ENCODE data around the gene GPAT2. TPM values are rescaled to one million over a fixed set of nuclear protein-coding genes. Genes with fewer than 3 reads are reported as not detected.
A peak's percentile ranks its signal among the peaks of the same experiment; 100 is the strongest.
"Not testable (repeated sequence)": the region's sequence is repeated elsewhere in the genome, so short reads cannot be mapped to it uniquely, and the experiment has no call there.

GPAT2 gene
- total RNA-seq, 1 experiment from 2014 or later = not detected

GRCh38 chr2:96022701-96023447 is 11.8 kb downstream of the GPAT2 start:
- peak; percentile 78 for DNase-seq (ENCODE audit: low read depth)

DNA sequence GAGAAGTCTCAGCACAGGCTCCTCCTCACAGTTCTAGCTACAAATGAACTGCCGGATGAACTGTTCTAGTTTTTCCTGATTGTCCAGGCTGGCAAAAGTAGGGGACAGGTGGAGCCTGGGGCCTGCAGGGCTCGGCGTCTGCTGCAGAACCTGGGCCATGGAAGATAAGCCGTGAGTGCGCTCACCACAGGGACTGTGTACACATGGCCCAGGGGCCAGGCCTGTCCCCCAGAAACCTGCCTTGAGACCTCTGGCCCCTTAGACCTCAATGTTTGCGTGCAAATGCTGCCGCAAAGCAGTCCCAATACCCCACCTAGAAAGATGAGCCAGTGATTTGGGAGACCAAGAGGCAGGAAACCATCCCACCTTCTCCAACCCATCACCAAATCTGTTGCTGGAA is 12.6 kb downstream of the GPAT2 start:
- DNase-seq (ENCODE audit: low read depth) = not testable (repeated sequence)

DNA sequence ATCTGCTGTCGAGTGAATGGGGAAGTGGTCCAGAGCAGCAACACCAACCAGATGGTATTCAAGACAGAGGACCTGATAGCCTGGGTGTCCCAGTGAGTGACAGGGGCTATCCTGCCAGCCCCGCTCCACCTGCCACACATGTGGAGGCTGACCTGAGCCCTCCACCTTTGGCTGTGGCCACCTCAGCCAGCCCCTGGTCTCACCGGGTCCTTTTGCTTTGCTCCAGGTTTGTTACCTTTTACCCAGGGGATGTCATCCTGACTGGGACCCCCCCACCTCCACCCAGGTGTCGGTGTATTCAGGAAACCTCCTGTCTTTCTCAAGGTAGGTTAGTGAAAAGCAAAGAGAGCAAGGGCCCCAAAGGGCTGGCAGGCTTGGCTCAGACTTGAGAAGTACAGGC is 13.6 kb downstream of the GPAT2 start:
- not testable (repeated sequence) for DNase-seq (ENCODE audit: low read depth)

DNA sequence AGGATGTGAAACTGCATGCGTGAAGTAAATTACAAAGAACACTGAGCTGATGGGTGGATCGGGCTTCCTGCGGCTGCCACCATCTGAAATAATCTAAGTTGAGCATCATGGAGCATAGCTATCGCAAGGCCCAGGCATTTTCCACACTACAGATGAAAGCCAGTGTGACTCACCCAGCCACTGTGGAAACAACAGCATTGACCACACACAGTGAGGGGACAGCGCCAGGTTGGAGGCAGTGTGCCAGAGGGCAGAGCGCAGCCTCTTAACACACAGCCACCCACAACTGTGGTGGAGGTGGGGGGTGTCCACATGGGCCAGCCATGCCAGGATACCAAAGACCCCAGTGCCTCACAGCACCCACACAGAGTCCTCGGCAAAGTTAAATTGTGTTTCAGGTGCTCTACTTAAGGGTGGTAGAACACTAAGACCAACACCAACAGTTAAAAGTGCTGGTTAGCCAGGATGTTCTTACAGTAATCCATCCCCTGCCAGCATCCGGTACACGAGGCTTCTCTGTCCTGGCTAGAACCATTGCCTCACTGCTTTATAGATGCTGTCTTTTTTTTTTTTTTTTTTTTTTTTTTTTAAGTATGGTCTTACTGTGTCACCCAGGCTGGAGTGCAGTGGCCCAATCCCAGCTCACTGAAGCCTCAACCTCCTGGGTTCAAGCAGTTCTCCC is 14.7 kb downstream of the GPAT2 start:
- peak; percentile 1 for DNase-seq (ENCODE audit: low read depth)

DNA sequence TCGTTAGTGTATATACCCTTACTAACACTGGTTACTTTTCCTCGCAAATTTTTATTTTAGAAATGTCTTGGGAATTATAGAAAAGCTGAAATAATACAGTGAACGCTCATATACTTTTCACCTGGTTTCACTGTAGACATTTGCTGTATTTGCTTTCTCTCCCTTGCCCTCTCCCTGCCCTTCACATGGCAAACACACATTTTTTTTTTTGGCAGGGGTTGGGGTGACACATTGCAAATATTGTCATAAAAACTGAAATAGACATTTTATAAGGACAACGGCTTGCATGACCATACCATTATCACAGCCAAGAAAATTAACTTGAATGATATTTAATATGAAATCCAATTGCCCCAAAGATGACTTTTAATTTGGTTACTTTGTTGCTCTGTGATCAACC is 18.4 kb downstream of the GPAT2 start:
- DNase-seq (ENCODE audit: low read depth) = not testable (repeated sequence)

- DNase-seq (ENCODE audit: low read depth) = not testable (repeated sequence)
These were observed 21.9 kb downstream of the GPAT2 start for GRCh38 chr2:96012792-96013264.

GRCh38 chr2:96012086-96012791 is 22.5 kb downstream of the GPAT2 start:
- DNase-seq (ENCODE audit: low read depth) = not testable (repeated sequence)

- peak; percentile 5 for DNase-seq (ENCODE audit: low read depth)
These were observed 23.6 kb downstream of the GPAT2 start for GRCh38 chr2:96011129-96011455.

- DNase-seq (ENCODE audit: low read depth) = peak; percentile 63
These were observed 24.2 kb downstream of the GPAT2 start for GRCh38 chr2:96010320-96011128.

GRCh38 chr2:96009833-96010232 is 24.9 kb downstream of the GPAT2 start:
- DNase-seq (ENCODE audit: low read depth) = not testable (repeated sequence)

GRCh38 chr2:96008051-96008450 is 26.7 kb downstream of the GPAT2 start:
- DNase-seq (ENCODE audit: low read depth) = not testable (repeated sequence)

GRCh38 chr2:96006248-96006647 is 28.5 kb downstream of the GPAT2 start:
- not testable (repeated sequence) for DNase-seq (ENCODE audit: low read depth)

- DNase-seq (ENCODE audit: low read depth) = peak; percentile 49
These were observed 42.0 kb downstream of the GPAT2 start for GRCh38 chr2:95992520-95993272.

DNA sequence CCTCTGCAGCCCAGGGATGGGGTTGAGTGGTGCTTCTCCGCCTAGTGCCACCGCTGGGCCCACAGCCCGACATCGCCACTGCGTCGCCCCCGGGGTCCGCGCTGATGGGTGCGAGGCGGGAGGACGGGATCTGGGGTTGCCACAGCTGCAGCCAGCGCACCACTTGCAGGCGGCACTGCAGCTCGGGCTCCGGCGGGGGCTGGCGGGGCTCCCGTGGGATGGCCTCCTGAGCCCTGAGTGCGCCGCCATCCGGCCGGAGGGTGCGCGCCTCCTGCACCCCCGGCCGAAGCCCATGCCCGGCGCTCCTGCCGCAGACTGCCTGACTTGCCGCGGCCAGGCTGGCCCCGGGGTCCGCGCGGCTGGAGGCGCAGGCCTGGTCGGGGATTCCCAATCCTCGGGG is 42.6 kb downstream of the GPAT2 start:
- DNase-seq (ENCODE audit: low read depth) = not testable (repeated sequence)

- peak; percentile 24 for DNase-seq (ENCODE audit: low read depth)
These were observed 43.2 kb downstream of the GPAT2 start, which contains the start of gene ANKRD36C for GRCh38 chr2:95991351-95992094. Gene ANKRD36C, minus strand, starts transcription at chr2:95991824. Its CDS starts 116 bp downstream, at chr2:95991708.

GRCh38 chr2:95990884-95991283 is 43.8 kb downstream of the GPAT2 start:
- DNase-seq (ENCODE audit: low read depth) = not testable (repeated sequence)
